OCI-LY1 (cell line): ENCODE measurements around the gene SLC31A2.

Experiments
- EZH2 ChIP-seq: fragments of 200-600 bp; sonication (generic), shearing (Covaris generic); IDR thresholded peaks from 2 replicates; pipeline ENCODE4 v1.8.0; 2017; ENCODE audit warnings: borderline replicate concordance, mixed run types, mild to moderate bottlenecking, antibody characterized with exemption, low read length, moderate library complexity, mixed read lengths
- TF ChIP-seq, protein P1 (sequence below): fragments of 200-600 bp; sonication (generic), shearing (Covaris generic); IDR thresholded peaks from 2 replicates; pipeline ENCODE4 v1.5.1; 2017; ENCODE audit warnings: mild to moderate bottlenecking, antibody characterized with exemption, low read length, moderate library complexity, mixed read lengths

DNA sequence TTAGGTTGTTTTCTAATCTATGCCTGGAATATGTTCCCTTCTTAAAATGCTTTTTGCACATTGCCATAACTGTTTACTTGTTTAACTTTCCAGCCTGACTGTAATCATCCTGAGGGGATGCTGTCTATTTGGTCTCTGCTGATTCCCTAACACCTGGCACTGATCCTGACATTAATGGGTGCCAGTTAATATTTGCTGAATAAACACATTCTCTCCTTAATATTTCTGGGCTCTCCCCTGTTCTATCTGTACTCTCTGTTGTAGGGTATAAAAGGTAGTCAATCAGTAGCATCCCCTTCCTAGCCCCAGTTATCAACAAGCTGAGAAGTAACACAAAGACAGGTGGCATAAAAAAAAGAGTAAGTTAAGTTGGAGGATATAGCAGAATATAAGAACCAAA, 21.3 kb upstream of the SLC31A2 start:
- TF ChIP-seq EZH2: no peak
- TF ChIP-seq, protein P1, sequence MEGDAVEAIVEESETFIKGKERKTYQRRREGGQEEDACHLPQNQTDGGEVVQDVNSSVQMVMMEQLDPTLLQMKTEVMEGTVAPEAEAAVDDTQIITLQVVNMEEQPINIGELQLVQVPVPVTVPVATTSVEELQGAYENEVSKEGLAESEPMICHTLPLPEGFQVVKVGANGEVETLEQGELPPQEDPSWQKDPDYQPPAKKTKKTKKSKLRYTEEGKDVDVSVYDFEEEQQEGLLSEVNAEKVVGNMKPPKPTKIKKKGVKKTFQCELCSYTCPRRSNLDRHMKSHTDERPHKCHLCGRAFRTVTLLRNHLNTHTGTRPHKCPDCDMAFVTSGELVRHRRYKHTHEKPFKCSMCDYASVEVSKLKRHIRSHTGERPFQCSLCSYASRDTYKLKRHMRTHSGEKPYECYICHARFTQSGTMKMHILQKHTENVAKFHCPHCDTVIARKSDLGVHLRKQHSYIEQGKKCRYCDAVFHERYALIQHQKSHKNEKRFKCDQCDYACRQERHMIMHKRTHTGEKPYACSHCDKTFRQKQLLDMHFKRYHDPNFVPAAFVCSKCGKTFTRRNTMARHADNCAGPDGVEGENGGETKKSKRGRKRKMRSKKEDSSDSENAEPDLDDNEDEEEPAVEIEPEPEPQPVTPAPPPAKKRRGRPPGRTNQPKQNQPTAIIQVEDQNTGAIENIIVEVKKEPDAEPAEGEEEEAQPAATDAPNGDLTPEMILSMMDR: no peak
